NCI-H1930 (cell line): ENCODE data around the gene RSPRY1.

Source experiments
- DNase-seq, 2 experiments: peaks; one replicate each; lab custom pipeline; 2025; lab: John Stamatoyannopoulos, UW

RSPRY1 gene

GRCh38 chr16:57185945-57186871, at the start of gene RSPRY1, which contains the start of gene PSME3IP1:
TSS of gene RSPRY1 (plus strand) at chr16:57186329. CDS start at chr16:57204659, 18,330 bp downstream.
TSS of gene PSME3IP1 (minus strand) at chr16:57186039. CDS start at chr16:57173854, 12,185 bp downstream.
- peak; percentile 92 to 94 for DNase-seq

DNA sequence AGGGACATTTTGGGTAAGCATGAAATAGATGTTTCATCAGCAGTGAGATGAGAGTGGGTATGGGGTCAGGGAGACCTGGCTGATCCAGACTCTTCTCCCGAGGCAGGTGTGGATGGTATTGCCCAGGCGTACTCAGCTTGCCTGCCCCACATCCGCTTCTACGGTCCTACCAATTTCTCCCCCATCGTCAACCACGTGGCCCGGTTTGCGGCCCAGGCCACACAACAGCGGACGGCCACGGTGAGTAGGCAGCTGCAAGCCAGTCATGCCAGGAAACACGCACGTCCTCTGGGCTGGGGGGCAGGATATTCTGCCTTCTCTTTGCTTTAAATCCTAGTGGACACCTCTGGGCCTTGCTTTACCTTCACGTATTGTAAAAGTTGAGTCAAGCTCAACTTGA, 49.1 kb upstream of the RSPRY1 start:
- DNase-seq, result no peak

- no peak for DNase-seq
Observed at GRCh38 chr16:57137566-57138273, 48.4 kb upstream of the RSPRY1 start.

DNA sequence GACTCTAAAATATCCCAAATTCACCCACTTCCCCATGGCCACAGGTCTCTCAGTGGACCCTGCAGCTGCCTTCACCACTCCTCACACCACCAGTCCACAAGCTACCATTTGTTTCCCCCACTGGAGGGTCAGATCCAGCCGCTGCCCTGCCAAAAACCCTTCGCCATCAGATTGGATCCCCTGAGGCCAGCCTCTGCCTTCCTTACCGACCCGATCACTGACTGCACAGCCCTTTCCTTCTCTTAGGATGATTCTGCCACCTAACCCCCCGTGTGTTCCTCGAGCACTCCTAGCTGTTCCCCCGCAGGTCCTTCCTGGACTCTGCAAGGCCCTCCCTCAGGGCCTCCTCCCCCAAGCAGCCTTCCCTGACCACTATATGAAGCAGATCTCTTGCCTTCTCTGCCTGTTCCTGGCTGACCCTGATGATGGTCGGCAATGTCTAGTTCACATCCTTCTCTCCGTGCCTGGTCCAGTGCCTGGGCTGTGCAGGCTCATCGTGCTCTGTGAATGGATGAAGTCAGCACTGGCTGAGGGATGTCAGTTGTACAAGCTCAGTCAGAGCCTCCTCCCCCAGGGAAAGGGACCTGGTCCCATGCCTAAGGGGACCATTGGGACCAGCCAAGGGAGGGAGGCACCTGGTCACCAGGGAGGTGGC, 47.7 kb upstream of the RSPRY1 start:
- no peak for DNase-seq

GRCh38 chr16:57140931-57141668, 45.0 kb upstream of the RSPRY1 start:
- no peak for DNase-seq

GRCh38 chr16:57141822-57142631, 44.1 kb upstream of the RSPRY1 start:
- no peak for DNase-seq

DNA sequence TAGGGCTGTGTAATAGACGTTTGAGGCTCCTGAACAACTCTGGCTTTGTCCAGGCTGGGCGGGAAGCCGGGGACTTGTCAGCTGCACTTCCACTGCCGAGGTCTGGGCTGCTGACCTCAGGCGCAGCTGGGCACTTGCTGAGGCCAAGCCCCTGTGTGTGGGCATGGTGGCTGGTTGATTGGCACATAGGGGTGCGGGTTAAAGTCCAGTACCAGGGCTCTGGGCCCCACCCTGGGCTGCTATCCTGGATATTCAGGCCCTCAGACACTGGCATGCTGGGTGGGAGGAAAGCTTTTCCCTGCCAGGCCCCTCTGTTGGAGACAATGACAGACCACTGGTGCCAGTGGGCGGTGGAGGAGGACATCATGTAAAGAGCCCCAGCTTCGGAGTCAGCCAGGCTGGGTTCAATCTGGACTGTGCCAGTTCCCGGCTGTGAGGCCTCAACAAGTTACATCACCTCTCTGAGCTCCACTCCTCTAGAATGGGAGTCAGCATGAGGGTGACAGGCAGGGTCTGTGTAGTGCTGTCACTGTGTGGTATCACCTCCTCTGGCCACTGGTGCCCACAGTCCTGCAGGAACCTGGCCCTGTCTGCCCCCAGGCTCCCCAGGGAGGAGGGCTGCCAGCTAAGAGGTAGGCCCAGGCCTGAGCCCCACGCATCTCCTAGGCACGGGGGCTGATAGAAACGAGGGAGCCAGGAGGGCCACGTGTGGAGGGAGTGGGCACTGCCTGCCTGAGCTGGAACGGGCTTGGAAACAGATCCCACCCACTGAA, 42.8 kb upstream of the RSPRY1 start:
- no peak for DNase-seq

DNA sequence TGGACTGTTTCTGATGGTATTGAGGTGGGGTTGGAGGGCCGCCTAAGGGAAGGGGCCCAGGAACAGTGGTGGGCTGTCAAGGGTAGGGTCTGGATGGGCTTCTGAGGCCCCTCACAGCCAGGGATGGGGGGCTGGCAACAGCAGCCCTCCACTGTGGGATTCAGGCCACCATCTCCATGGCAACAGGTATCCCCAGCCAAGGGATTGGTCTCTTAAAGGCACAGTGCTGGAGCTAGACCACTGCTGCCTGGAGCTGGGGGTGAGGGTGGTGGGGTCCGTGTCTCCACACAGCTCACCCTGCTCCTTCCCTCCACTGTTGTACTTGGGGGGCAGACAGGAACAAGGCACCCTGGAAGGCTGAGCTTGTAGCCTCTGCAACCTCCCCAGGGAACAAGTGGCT, 42.1 kb upstream of the RSPRY1 start:
- DNase-seq, result no peak

- DNase-seq, result no peak
Observed at GRCh38 chr16:57145046-57146021, 40.8 kb upstream of the RSPRY1 start.

DNA sequence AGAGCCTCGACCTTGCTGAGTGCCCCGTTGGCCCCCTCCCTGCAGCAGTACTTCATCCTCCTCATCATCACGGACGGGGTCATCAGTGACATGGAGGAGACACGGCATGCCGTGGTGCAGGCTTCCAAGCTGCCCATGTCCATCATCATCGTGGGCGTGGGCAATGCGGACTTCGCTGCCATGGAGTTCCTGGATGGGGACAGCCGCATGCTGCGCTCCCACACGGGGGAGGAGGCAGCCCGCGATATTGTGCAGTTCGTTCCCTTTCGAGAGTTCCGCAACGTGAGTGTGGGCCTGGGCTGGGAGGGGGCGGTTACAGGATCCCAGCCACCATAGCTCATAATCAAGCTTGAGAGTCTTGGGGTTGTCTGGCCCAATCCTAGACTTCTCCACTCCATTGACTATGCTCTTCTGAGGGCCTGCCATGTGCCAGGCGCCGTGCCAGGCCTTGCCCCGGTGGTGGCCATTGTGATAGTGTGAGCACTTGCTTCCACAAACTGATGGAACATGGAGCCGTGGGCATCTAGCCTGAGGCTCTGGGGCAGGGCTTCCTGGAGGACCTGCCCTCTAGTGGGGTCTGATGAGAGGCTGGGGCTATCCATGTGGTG, 40.0 kb upstream of the RSPRY1 start:
- no peak for DNase-seq

- no peak for DNase-seq
Observed at GRCh38 chr16:57146735-57147134, 39.4 kb upstream of the RSPRY1 start.

GRCh38 chr16:57147381-57148221, 38.5 kb upstream of the RSPRY1 start:
- DNase-seq, result no peak

DNA sequence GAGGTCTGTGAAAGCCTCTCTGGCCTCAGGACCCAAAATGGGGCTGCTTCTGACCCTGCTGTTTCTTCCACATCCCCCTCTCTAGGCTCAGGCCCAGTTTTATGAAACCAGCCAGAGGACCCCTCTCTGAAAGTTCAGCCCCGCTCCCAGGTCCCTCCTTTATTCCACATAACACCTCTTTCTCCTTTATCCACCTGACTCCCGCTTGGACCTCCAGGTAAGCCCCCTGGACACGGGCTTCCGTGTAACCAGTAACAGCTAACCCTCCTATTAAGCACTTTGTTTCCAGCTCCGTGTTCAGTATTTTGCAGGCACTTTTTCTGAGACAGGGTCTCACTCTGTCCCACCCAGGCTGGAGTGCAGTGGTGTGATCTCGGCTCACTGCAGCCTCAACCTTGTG, 37.6 kb upstream of the RSPRY1 start:
- DNase-seq, result no peak

GRCh38 chr16:57149391-57149790, 36.7 kb upstream of the RSPRY1 start:
- DNase-seq, result no peak

- no peak for DNase-seq
Observed at GRCh38 chr16:57150682-57151330, 35.3 kb upstream of the RSPRY1 start.

GRCh38 chr16:57151369-57151768, 34.8 kb upstream of the RSPRY1 start:
- no peak for DNase-seq
